Activated T-helper 17 cell treated with anti-CD3 and anti-CD28 coated beads, Interleukin-2, amount 50 U/mL, for 72 hours (primary cell): Measurements from ENCODE around the gene ORMDL2. TPM values are rescaled to one million over a fixed set of nuclear protein-coding genes. Genes with fewer than 3 reads are reported as not detected.
A peak's percentile ranks its signal among the peaks of the same experiment; 100 is the strongest.
"Not testable (repeated sequence)": the region's sequence is repeated elsewhere in the genome, so short reads cannot be mapped to it uniquely, and the experiment has no call there.

Source experiments
- ATAC-seq: fragments of 150-1000 bp; cut with Tn5 transposase; replicated peaks from 2 replicates; pipeline ENCODE4 v1.10.0; 2021; ENCODE audit warnings: mild to moderate bottlenecking, moderate library complexity
- H3K27ac Mint-ChIP-seq: one replicate; pipeline ENCODE4 v1.8.0; 2022; ENCODE audit warnings: mixed read lengths
- H3K27me3 Mint-ChIP-seq: one replicate; pipeline ENCODE4 v1.8.0; 2022; ENCODE audit warnings: mixed read lengths
- H3K36me3 Mint-ChIP-seq: one replicate; pipeline ENCODE4 v1.8.0; 2022; ENCODE audit warnings: low read depth, mild to moderate bottlenecking, mixed read lengths
- H3K4me1 Mint-ChIP-seq: one replicate; pipeline ENCODE4 v1.8.0; 2022; ENCODE audit warnings: mixed read lengths
- H3K4me3 Mint-ChIP-seq: one replicate; pipeline ENCODE4 v1.8.0; 2022; ENCODE audit warnings: mild to moderate bottlenecking, mixed read lengths
- H3K9me3 Mint-ChIP-seq: one replicate; pipeline ENCODE4 v1.8.0; 2022; ENCODE audit warnings: mixed read lengths
- total RNA-seq, 2 donors: library from RNA; stranded (reverse); gene quantifications; one replicate each; pipeline ENCODE4 v1.2.3, GENCODE V29; 2022

ORMDL2 gene
- total RNA-seq, 2 donors from 2014 or later: 26.5 to 40.2 TPM

GRCh38 chr12:55816881-55817344, 928 bp upstream of the ORMDL2 start:
- H3K4me1 Mint-ChIP-seq: peaks cover 26% of the 10 kb centered on the region
- no peak for ATAC-seq
- peaks cover 46% of the 10 kb centered on the region for H3K36me3 Mint-ChIP-seq

GRCh38 chr12:55818140-55818728, 393 bp downstream of the ORMDL2 start:
- Mint-ChIP-seq H3K9me3 (no peaks in the 10 kb centered on the region), H3K4me3 (no peak overlapping the region), H3K27me3 (no peaks in the 10 kb centered on the region), H3K4me1 (peaks cover 19% of the 10 kb centered on the region), H3K27ac (no peak overlapping the region), H3K36me3 (peaks cover 32% of the 10 kb centered on the region)
- peak; percentile 51 for ATAC-seq

More at GRCh38 chr12:55816881-55817344, 928 bp upstream of the ORMDL2 start:
- H3K4me3 Mint-ChIP-seq: no peak overlapping the region
- H3K27me3 Mint-ChIP-seq: no peaks in the 10 kb centered on the region
- no peaks in the 10 kb centered on the region for H3K9me3 Mint-ChIP-seq
- no peak overlapping the region for H3K27ac Mint-ChIP-seq

- H3K27me3 Mint-ChIP-seq: no peaks in the 10 kb centered on the region
- H3K4me1 Mint-ChIP-seq: peaks cover 18% of the 10 kb centered on the region
- H3K36me3 Mint-ChIP-seq: peaks cover 26% of the 10 kb centered on the region
- ATAC-seq: no peak
- no peak overlapping the region for H3K4me3 Mint-ChIP-seq
- no peak overlapping the region for H3K27ac Mint-ChIP-seq
- no peaks in the 10 kb centered on the region for H3K9me3 Mint-ChIP-seq
Observed at GRCh38 chr12:55818886-55819285, 1.0 kb downstream of the ORMDL2 start.

- H3K27ac Mint-ChIP-seq: no peak overlapping the region
Observed at GRCh38 chr12:55820679-55821078, 2.8 kb downstream of the ORMDL2 start.

GRCh38 chr12:55822228-55822627, 4.4 kb downstream of the ORMDL2 start:
- H3K27me3 Mint-ChIP-seq: no peaks in the 10 kb centered on the region
- peaks cover 24% of the 10 kb centered on the region for H3K4me1 Mint-ChIP-seq
- H3K27ac Mint-ChIP-seq: peak overlapping the region; percentile 56
- H3K4me3 Mint-ChIP-seq: no peak overlapping the region
- H3K36me3 Mint-ChIP-seq: peaks cover 21% of the 10 kb centered on the region
- no peak for ATAC-seq
- no peaks in the 10 kb centered on the region for H3K9me3 Mint-ChIP-seq

More at GRCh38 chr12:55820679-55821078, 2.8 kb downstream of the ORMDL2 start:
- Mint-ChIP-seq H3K9me3 (no peaks in the 10 kb centered on the region), H3K27me3 (no peaks in the 10 kb centered on the region), H3K4me1 (peaks cover 19% of the 10 kb centered on the region), H3K36me3 (peaks cover 14% of the 10 kb centered on the region), H3K4me3 (no peak overlapping the region)
- no peak for ATAC-seq

GRCh38 chr12:55823419-55823818, 5.6 kb downstream of the ORMDL2 start:
- H3K36me3 Mint-ChIP-seq: peaks cover 33% of the 10 kb centered on the region

GRCh38 chr12:55824726-55825125, 6.9 kb downstream of the ORMDL2 start:
- peak overlapping the region; percentile 92 for H3K27ac Mint-ChIP-seq
- H3K4me1 Mint-ChIP-seq: peaks cover 29% of the 10 kb centered on the region
- H3K36me3 Mint-ChIP-seq: peaks cover 34% of the 10 kb centered on the region
- H3K4me3 Mint-ChIP-seq: peak overlapping the region; percentile 98
- H3K9me3 Mint-ChIP-seq: no peaks in the 10 kb centered on the region
- ATAC-seq: peak; percentile 33
- H3K27me3 Mint-ChIP-seq: no peaks in the 10 kb centered on the region

More at GRCh38 chr12:55823419-55823818, 5.6 kb downstream of the ORMDL2 start:
- Mint-ChIP-seq H3K27me3 (no peaks in the 10 kb centered on the region), H3K27ac (peak overlapping the region; percentile 92), H3K4me3 (peak overlapping the region; percentile 98), H3K9me3 (no peaks in the 10 kb centered on the region), H3K4me1 (peaks cover 35% of the 10 kb centered on the region)
- no peak for ATAC-seq

- Mint-ChIP-seq H3K27me3 (no peaks in the 10 kb centered on the region), H3K36me3 (peaks cover 34% of the 10 kb centered on the region), H3K9me3 (no peaks in the 10 kb centered on the region), H3K27ac (peak overlapping the region; percentile 94), H3K4me1 (peaks cover 32% of the 10 kb centered on the region), H3K4me3 (peak overlapping the region; percentile 98)
- no peak for ATAC-seq
Observed at GRCh38 chr12:55827806-55828205, 10.0 kb downstream of the ORMDL2 start.

GRCh38 chr12:55828357-55828756, 10.5 kb downstream of the ORMDL2 start:
- no peak for ATAC-seq
- no peaks in the 10 kb centered on the region for H3K9me3 Mint-ChIP-seq
- peak overlapping the region; percentile 98 for H3K4me3 Mint-ChIP-seq
- H3K27me3 Mint-ChIP-seq: no peaks in the 10 kb centered on the region
- H3K27ac Mint-ChIP-seq: peak overlapping the region; percentile 94
- H3K4me1 Mint-ChIP-seq: peaks cover 32% of the 10 kb centered on the region
- H3K36me3 Mint-ChIP-seq: peaks cover 34% of the 10 kb centered on the region

GRCh38 chr12:55829967-55830600, 12.2 kb downstream of the ORMDL2 start:
- H3K4me3 Mint-ChIP-seq: peak overlapping the region; percentile 98
- H3K27ac Mint-ChIP-seq: peak overlapping the region; percentile 94
- peak; percentile 25 for ATAC-seq
- peaks cover 26% of the 10 kb centered on the region for H3K4me1 Mint-ChIP-seq
- no peaks in the 10 kb centered on the region for H3K9me3 Mint-ChIP-seq
- H3K36me3 Mint-ChIP-seq: peaks cover 34% of the 10 kb centered on the region
- H3K27me3 Mint-ChIP-seq: no peaks in the 10 kb centered on the region

- Mint-ChIP-seq H3K27me3 (no peaks in the 10 kb centered on the region), H3K4me1 (peaks cover 24% of the 10 kb centered on the region), H3K4me3 (peak overlapping the region; percentile 98), H3K9me3 (no peaks in the 10 kb centered on the region), H3K27ac (peak overlapping the region; percentile 94), H3K36me3 (peaks cover 27% of the 10 kb centered on the region)
- ATAC-seq: no peak
Observed at GRCh38 chr12:55830601-55831446, 13.0 kb downstream of the ORMDL2 start.

- H3K9me3 Mint-ChIP-seq: no peaks in the 10 kb centered on the region
- H3K27ac Mint-ChIP-seq: peak overlapping the region; percentile 56
- ATAC-seq: no peak
- peaks cover 20% of the 10 kb centered on the region for H3K4me1 Mint-ChIP-seq
- H3K36me3 Mint-ChIP-seq: peaks cover 21% of the 10 kb centered on the region
- no peaks in the 10 kb centered on the region for H3K27me3 Mint-ChIP-seq
- peak overlapping the region; percentile 98 for H3K4me3 Mint-ChIP-seq
Observed at GRCh38 chr12:55831447-55831815, 13.6 kb downstream of the ORMDL2 start.

- Mint-ChIP-seq H3K36me3 (peaks cover 5% of the 10 kb centered on the region), H3K9me3 (no peaks in the 10 kb centered on the region), H3K27me3 (no peaks in the 10 kb centered on the region), H3K27ac (no peak overlapping the region), H3K4me3 (no peak overlapping the region), H3K4me1 (peaks cover 11% of the 10 kb centered on the region)
- ATAC-seq: no peak
Observed at GRCh38 chr12:55833056-55833455, 15.2 kb downstream of the ORMDL2 start.

GRCh38 chr12:55834400-55834799, 16.6 kb downstream of the ORMDL2 start:
- not testable (repeated sequence) for H3K27ac Mint-ChIP-seq, ATAC-seq, H3K36me3 Mint-ChIP-seq, H3K9me3 Mint-ChIP-seq, H3K4me1 Mint-ChIP-seq, H3K4me3 Mint-ChIP-seq, H3K27me3 Mint-ChIP-seq
